K562 (cell line): ENCODE results near the gene SHANK3. TPM values are rescaled to one million over a fixed set of nuclear protein-coding genes. Genes with fewer than 3 reads are reported as not detected.

Experiments
- CBFA2T2 ChIP-seq: fragments of 450-650 bp; conservative IDR thresholded peaks from 2 replicates; pipeline ENCODE4 v1.6.1; 2017; ENCODE audit warnings: mild to moderate bottlenecking
- HMG20A ChIP-seq: fragments of 450-650 bp; formaldehyde crosslinking; conservative IDR thresholded peaks from 2 replicates; pipeline ENCODE4 v1.4.0; 2020; ENCODE audit warnings: mild to moderate bottlenecking, mixed read lengths
- KAT8 ChIP-seq: fragments of 450-650 bp; IDR thresholded peaks from 2 replicates; pipeline ENCODE4 v1.6.1; 2016; ENCODE audit warnings: low read depth, mild to moderate bottlenecking
- PCBP2 ChIP-seq: fragments of 200-400 bp; formaldehyde crosslinking; IDR thresholded peaks from 2 replicates; pipeline ENCODE4 v1.6.1; 2018; ENCODE audit warnings: low read length, low read depth, mild to moderate bottlenecking, moderate library complexity; ENCODE audit not compliant: poor library complexity, severe bottlenecking
- PHF8 ChIP-seq: fragments of 200-600 bp; sonication (generic); IDR thresholded peaks from 2 replicates; pipeline ENCODE4 v1.6.1; 2012; ENCODE audit warnings: mixed run types, mild to moderate bottlenecking, inconsistent platforms, low read length, moderate library complexity, borderline replicate concordance
- PPARD ChIP-seq: fragments of 250-450 bp; sonication (Bioruptor Pico); IDR thresholded peaks from 2 replicates; pipeline ENCODE4 v1.8.0; 2022; ENCODE audit warnings: inconsistent platforms, mild to moderate bottlenecking, moderate library complexity
- ZNF79 ChIP-seq: fragments of 250-450 bp; sonication (Bioruptor Pico); IDR thresholded peaks from 2 replicates; pipeline ENCODE4 v1.4.0; 2020; ENCODE audit warnings: low read depth, mild to moderate bottlenecking, moderate library complexity
- polyA plus RNA-seq, 8 experiments: library from polyadenylated mRNA; depleted of rRNA in 4 of 8; stranded (reverse) in 5 of 8; unstranded in 3 of 8; fragments of >200 nt; fragmentation: Nextera tagmentation in 2 of 8; fragmentation: Illumina TruSeq in 1 of 8; extraction: Ambion mirVana in 2 of 8; extraction: Trizol in 1 of 8; gene quantifications; 2 replicates each; pipeline versions ENCODE4 v1.2.1 to v1.2.3, GENCODE V29; 2011 to 2014; ENCODE audit warnings: inconsistent platforms in 1 of 8, missing spikeins in 1 of 8
- total RNA-seq, 7 experiments: library from RNA; depleted of rRNA in 6 of 7; stranded (reverse); fragments of >200 nt in 6 of 7; fragmentation: Illumina TruSeq in 2 of 7; extraction: Trizol in 2 of 7; gene quantifications; 2 replicates each; pipeline versions ENCODE4 v1.2.1 to v1.2.3, GENCODE V29; 2011 to 2021; ENCODE audit warnings: low replicate concordance in 1 of 7
- TF ChIP-seq, protein P1 (sequence below): fragments of 250-450 bp; sonication (Bioruptor Pico); IDR thresholded peaks from 2 replicates; pipeline ENCODE4 v1.8.0; 2022; ENCODE audit warnings: moderate library complexity, mild to moderate bottlenecking, inconsistent platforms
- TF ChIP-seq, protein P2 (sequence below): IDR thresholded peaks from 2 replicates; pipeline ENCODE4 v1.6.1; 2012; ENCODE audit warnings: low read depth, low read length, improper control_type of control experiment, borderline replicate concordance

SHANK3 gene
- total and polyA plus RNA-seq, 9 of the 15 experiments (the other 6 are each of a cell fraction or from before 2014, with no cell fraction given): 0.01 to 0.07 (median 0.03) TPM; not detected in 6

DNA sequence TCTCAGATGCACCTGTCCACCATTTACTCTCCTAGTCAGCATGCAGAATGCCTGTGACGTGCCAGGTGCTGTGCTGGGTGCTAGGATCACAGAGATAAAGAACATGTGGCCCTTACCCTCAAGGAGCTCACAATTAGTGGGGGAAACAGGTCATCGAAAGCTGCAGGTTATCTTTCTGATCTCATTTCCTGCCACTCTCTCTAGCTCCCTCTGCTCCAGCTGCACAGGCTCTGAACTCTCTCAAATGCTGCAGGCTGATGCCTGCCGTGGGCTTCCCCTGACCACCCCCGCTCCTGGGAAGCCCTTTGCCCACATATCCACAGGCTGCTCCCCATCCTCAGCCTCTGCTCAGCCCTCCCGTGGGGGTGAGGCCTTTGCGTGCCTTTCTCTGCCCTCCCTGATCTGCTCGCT lies 29.6 kb downstream of the SHANK3 start (continued):
- TF ChIP-seq, protein P1, sequence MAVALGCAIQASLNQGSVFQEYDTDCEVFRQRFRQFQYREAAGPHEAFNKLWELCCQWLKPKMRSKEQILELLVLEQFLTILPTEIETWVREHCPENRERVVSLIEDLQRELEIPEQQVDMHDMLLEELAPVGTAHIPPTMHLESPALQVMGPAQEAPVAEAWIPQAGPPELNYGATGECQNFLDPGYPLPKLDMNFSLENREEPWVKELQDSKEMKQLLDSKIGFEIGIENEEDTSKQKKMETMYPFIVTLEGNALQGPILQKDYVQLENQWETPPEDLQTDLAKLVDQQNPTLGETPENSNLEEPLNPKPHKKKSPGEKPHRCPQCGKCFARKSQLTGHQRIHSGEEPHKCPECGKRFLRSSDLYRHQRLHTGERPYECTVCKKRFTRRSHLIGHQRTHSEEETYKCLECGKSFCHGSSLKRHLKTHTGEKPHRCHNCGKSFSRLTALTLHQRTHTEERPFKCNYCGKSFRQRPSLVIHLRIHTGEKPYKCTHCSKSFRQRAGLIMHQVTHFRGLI (CRISPR knock-in tag): no peak
- TF ChIP-seq CBFA2T2 (no peak), PCBP2 (no peak), ZNF79 (CRISPR knock-in tag) (no peak), HMG20A (no peak), PHF8 (no peak), KAT8 (no peak), PPARD (CRISPR knock-in tag) (no peak)
- TF ChIP-seq, protein P2, sequence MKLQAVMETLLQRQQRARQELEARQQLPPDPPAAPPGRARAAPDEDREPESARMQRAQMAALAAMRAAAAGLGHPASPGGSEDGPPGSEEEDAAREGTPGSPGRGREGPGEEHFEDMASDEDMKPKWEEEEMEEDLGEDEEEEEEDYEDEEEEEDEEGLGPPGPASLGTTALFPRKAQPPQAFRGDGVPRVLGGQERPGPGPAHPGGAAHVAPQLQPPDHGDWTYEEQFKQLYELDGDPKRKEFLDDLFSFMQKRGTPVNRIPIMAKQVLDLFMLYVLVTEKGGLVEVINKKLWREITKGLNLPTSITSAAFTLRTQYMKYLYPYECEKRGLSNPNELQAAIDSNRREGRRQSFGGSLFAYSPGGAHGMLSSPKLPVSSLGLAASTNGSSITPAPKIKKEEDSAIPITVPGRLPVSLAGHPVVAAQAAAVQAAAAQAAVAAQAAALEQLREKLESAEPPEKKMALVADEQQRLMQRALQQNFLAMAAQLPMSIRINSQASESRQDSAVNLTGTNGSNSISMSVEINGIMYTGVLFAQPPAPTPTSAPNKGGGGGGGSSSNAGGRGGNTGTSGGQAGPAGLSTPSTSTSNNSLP: no peak
- TF ChIP-seq, all 486 proteins: peak for 0
